Esophagus muscularis mucosa (tissue), 4 donors: ENCODE data around the gene KCNMB2. TPM values are rescaled to one million over a fixed set of nuclear protein-coding genes. Genes with fewer than 3 reads are reported as not detected.
"Not testable (repeated sequence)": the region's sequence is repeated elsewhere in the genome, so short reads cannot be mapped to it uniquely, and the experiment has no call there.

Experiments used
- DNase-seq: peaks from one replicate; pipeline ENCODE4 v3.0.0-alpha.2; 2017; ENCODE audit errors: extremely low spot score
- H3K27ac ChIP-seq, 4 donors: fragments of 200-600 bp; sonication (generic); replicated peaks in 1 of 4; 1 replicate in 3 of 4; 2 replicates in 1 of 4; pipeline ENCODE4 v1.5.1; 2016 to 2019; ENCODE audit warnings: mild to moderate bottlenecking in 1 of 4
- H3K27me3 ChIP-seq, 4 donors: fragments of 200-600 bp; sonication (generic); one replicate each; pipeline versions ENCODE4 v1.5.1 to v1.6.0; 2016 to 2019
- H3K36me3 ChIP-seq, 4 donors: fragments of 200-600 bp; sonication (generic); one replicate each; pipeline ENCODE4 v1.5.1; 2016 to 2019
- H3K4me1 ChIP-seq, 4 donors: fragments of 200-600 bp; sonication (generic); one replicate each; pipeline ENCODE4 v1.5.1; 2016 to 2019
- H3K4me3 ChIP-seq, 4 donors: fragments of 200-600 bp; sonication (generic); 1 replicate in 2 of 4; 2 replicates in 2 of 4; pipeline ENCODE4 v1.5.1; 2016 to 2019; ENCODE audit warnings: mild to moderate bottlenecking in 4 of 4, moderate library complexity in 1 of 4
- H3K9me3 ChIP-seq, 4 donors: fragments of 200-600 bp; sonication (generic); 1 replicate in 3 of 4; 2 replicates in 1 of 4; pipeline ENCODE4 v1.5.1; 2016 to 2019
- EP300 ChIP-seq: sonication (generic); formaldehyde crosslinking; IDR thresholded peaks from one replicate; pipeline ENCODE4 v1.6.1; 2017; ENCODE audit warnings: antibody characterized with exemption
- POLR2A ChIP-seq: fragments of 450-650 bp; IDR thresholded peaks from one replicate; pipeline ENCODE4 v1.6.1; 2017; ENCODE audit warnings: antibody characterized with exemption, moderate library complexity, mild to moderate bottlenecking, low read depth
- POLR2AphosphoS5 ChIP-seq, 2 donors: sonication (generic); formaldehyde crosslinking; IDR thresholded peaks; one replicate each; pipeline ENCODE4 v1.6.1; 2017; ENCODE audit warnings: antibody characterized with exemption in 2 of 2
- WGBS: methylation state at CpG from one replicate; pipeline ENCODE4 v1.1.5; 2018; 5-methylcytosine and 5-hydroxymethylcytosine counted together
- intact Hi-C: fragments of 100-400 bp; cut with DNase I; formaldehyde crosslinking; loops from one replicate; pipeline ENCODE4 v1.15.1; 2023
- total RNA-seq, 4 donors: library from RNA; depleted of rRNA; stranded (reverse); fragments of >200 nt; gene quantifications; one replicate each; pipeline versions ENCODE4 v1.1.0 to v1.2.1, GENCODE V29; 2016
- TF ChIP-seq, protein P1 (sequence below), 3 experiments: fragments of 200-600 bp in 2 of 3; fragments of 450-650 bp in 1 of 3; sonication (generic) in 2 of 3; IDR thresholded peaks; one replicate each; pipeline ENCODE4 v1.5.1; 2017 to 2019; ENCODE audit warnings: antibody characterized with exemption in 3 of 3, mild to moderate bottlenecking in 2 of 3, moderate library complexity in 1 of 3

The KCNMB2 gene
- total RNA-seq, 4 donors from 2014 or later, result 0.17 to 0.40 TPM; not detected in 2

- H3K27me3 ChIP-seq, result no peaks in the 10 kb centered on the region
- peaks cover 0 to 7% (median 4%) of the 10 kb centered on the region in 4 donors for H3K4me1 ChIP-seq
- H3K36me3 ChIP-seq, result no peaks in the 10 kb centered on the region
- DNase-seq, result no peak
- H3K4me3 ChIP-seq, result no peak overlapping the region
- intact Hi-C loops, result no loop called here
- H3K9me3 ChIP-seq, result no peaks in the 10 kb centered on the region
- TF ChIP-seq, protein P1, sequence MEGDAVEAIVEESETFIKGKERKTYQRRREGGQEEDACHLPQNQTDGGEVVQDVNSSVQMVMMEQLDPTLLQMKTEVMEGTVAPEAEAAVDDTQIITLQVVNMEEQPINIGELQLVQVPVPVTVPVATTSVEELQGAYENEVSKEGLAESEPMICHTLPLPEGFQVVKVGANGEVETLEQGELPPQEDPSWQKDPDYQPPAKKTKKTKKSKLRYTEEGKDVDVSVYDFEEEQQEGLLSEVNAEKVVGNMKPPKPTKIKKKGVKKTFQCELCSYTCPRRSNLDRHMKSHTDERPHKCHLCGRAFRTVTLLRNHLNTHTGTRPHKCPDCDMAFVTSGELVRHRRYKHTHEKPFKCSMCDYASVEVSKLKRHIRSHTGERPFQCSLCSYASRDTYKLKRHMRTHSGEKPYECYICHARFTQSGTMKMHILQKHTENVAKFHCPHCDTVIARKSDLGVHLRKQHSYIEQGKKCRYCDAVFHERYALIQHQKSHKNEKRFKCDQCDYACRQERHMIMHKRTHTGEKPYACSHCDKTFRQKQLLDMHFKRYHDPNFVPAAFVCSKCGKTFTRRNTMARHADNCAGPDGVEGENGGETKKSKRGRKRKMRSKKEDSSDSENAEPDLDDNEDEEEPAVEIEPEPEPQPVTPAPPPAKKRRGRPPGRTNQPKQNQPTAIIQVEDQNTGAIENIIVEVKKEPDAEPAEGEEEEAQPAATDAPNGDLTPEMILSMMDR (IDR thresholded peaks at IDR 0.05), result no peak
- TF ChIP-seq POLR2A (no peak), POLR2AphosphoS5 (IDR thresholded peaks at IDR 0.05) (no peak), EP300 (no peak)
- H3K27ac ChIP-seq, result no peak overlapping the region
- WGBS, result 72% methylated on average over 5 of the region's 5 CpGs
These were observed 23.6 kb upstream of the KCNMB2 start for GRCh38 chr3:178512647-178513046.

- intact Hi-C loops, result no loop called here
- no peak for DNase-seq
- Histone ChIP-seq H3K36me3 (no peaks in the 10 kb centered on the region), H3K4me1 (no peaks in the 10 kb centered on the region), H3K27ac (no peak overlapping the region), H3K27me3 (no peaks in the 10 kb centered on the region), H3K4me3 (no peak overlapping the region), H3K9me3 (no peaks in the 10 kb centered on the region)
- TF ChIP-seq EP300 (no peak), POLR2AphosphoS5 (IDR thresholded peaks at IDR 0.05) (no peak), POLR2A (no peak)
- TF ChIP-seq, protein P1 (IDR thresholded peaks at IDR 0.05), result no peak
- WGBS, result 64% methylated on average over 3 of the region's 3 CpGs
These were observed 22.5 kb upstream of the KCNMB2 start for GRCh38 chr3:178513546-178514380.

- Histone ChIP-seq H3K4me1 (no peaks in the 10 kb centered on the region), H3K27me3 (no peaks in the 10 kb centered on the region), H3K9me3 (no peaks in the 10 kb centered on the region), H3K36me3 (no peaks in the 10 kb centered on the region), H3K4me3 (no peak overlapping the region), H3K27ac (no peak overlapping the region)
- WGBS, result 86% methylated on average over 2 of the region's 2 CpGs
- no peak for DNase-seq
- TF ChIP-seq EP300 (no peak), POLR2AphosphoS5 (IDR thresholded peaks at IDR 0.05) (no peak), POLR2A (no peak)
- TF ChIP-seq, protein P1 (IDR thresholded peaks at IDR 0.05), result no peak
- intact Hi-C loops, result no loop called here
These were observed 21.8 kb upstream of the KCNMB2 start for GRCh38 chr3:178514401-178514800.

GRCh38 chr3:178515076-178515744, 21.0 kb upstream of the KCNMB2 start:
- H3K9me3 ChIP-seq, H3K4me3 ChIP-seq: not testable (repeated sequence)

DNA sequence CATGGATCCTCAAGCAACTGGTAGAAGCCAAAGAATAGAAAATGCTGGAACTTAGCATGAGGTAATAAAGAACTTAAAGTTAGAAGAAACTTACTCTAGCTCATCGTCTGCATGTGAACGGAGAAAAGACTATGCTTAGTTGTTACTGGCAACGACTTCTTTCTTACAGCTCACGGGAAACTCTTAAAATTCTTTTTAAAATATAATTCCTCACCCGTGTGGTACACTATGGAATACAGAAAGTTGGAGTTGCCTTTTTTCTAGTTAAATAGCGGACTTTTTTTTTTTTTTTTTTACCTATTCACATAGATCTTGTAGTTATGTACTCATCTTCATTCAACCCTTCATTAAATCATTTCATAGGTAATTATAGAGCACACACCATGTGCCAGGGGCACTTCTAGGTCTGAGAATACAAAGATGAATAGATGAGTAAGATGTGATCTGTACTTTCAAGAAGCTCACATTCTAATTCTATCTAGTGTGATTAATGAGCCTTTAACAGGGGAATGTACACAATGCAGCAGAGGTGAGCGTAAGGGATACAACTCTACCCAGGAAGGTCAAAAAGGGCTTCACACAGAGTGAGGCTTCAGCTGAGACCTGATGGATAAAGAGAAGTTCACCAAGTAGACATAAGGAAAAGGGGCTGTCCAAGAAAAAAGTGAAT, 18.4 kb upstream of the KCNMB2 start:
- Histone ChIP-seq H3K27ac (no peak overlapping the region), H3K4me1 (no peaks in the 10 kb centered on the region), H3K36me3 (no peaks in the 10 kb centered on the region), H3K9me3 (no peaks in the 10 kb centered on the region), H3K27me3 (no peaks in the 10 kb centered on the region), H3K4me3 (no peak overlapping the region)
- TF ChIP-seq POLR2AphosphoS5 (IDR thresholded peaks at IDR 0.05) (no peak), POLR2A (no peak), EP300 (no peak)
- TF ChIP-seq, protein P1 (IDR thresholded peaks at IDR 0.05), result no peak
- intact Hi-C loops, result no loop called here
- no peak for DNase-seq
- WGBS, result 93% methylated on average over 7 of the region's 7 CpGs

More at GRCh38 chr3:178515076-178515744, 21.0 kb upstream of the KCNMB2 start:
- 72% methylated on average over 6 of the region's 6 CpGs for WGBS
- H3K36me3 ChIP-seq, H3K27ac ChIP-seq, H3K27me3 ChIP-seq, H3K4me1 ChIP-seq, intact Hi-C loops, DNase-seq: not testable (repeated sequence)
